H9 (cell line): ENCODE results near the gene TMEM266. TPM values are rescaled to one million over a fixed set of nuclear protein-coding genes. Genes with fewer than 3 reads are reported as not detected.

Source experiments
- DNase-seq: peaks from one replicate; pipeline ENCODE4 v3.0.0-alpha.2; 2017
- H2AFZ ChIP-seq: one replicate; pipeline ENCODE4 v1.6.1; 2013; ENCODE audit warnings: mild to moderate bottlenecking, low read length, control low read depth, moderate library complexity
- H2AK5ac ChIP-seq: 2 replicates; pipeline ENCODE4 v1.6.1; 2013; ENCODE audit warnings: low read length, control low read depth, mixed read lengths; ENCODE audit not compliant: insufficient read length
- H2BK120ac ChIP-seq: one replicate; pipeline ENCODE4 v1.6.1; 2013; ENCODE audit warnings: low read depth, mild to moderate bottlenecking, low read length, control low read depth, inconsistent platforms; ENCODE audit not compliant: poor library complexity, severe bottlenecking
- H2BK12ac ChIP-seq: 2 replicates; pipeline ENCODE4 v1.6.1; 2013; ENCODE audit warnings: low read length, control low read depth, mixed read lengths, low read depth; ENCODE audit not compliant: insufficient read length
- H2BK15ac ChIP-seq: 2 replicates; pipeline ENCODE4 v1.6.1; 2013; ENCODE audit warnings: low read depth, low read length, control low read depth
- H2BK20ac ChIP-seq: one replicate; pipeline ENCODE4 v1.6.1; 2013; ENCODE audit warnings: low read depth, mild to moderate bottlenecking, low read length, control low read depth, inconsistent platforms; ENCODE audit not compliant: poor library complexity, severe bottlenecking
- H2BK5ac ChIP-seq: 2 replicates; pipeline ENCODE4 v1.6.1; 2013; ENCODE audit warnings: low read length, control low read depth, mixed read lengths; ENCODE audit not compliant: insufficient read length
- H3K14ac ChIP-seq: 2 replicates; pipeline ENCODE4 v1.6.1; 2013; ENCODE audit warnings: low read length, control low read depth; ENCODE audit not compliant: insufficient read depth
- H3K18ac ChIP-seq: 2 replicates; pipeline ENCODE4 v1.6.1; 2013; ENCODE audit warnings: low read depth, mild to moderate bottlenecking, mixed read lengths, low read length, control low read depth; ENCODE audit not compliant: insufficient read length
- H3K23ac ChIP-seq: 2 replicates; pipeline ENCODE4 v1.6.1; 2013; ENCODE audit warnings: low read length, control low read depth, mixed read lengths, low read depth; ENCODE audit not compliant: insufficient read length
- H3K23me2 ChIP-seq: 2 replicates; pipeline ENCODE4 v1.6.1; 2013; ENCODE audit warnings: low read depth, mild to moderate bottlenecking, mixed read lengths, low read length, control low read depth; ENCODE audit not compliant: insufficient read length, poor library complexity, severe bottlenecking
- H3K27ac ChIP-seq: 2 replicates; pipeline ENCODE4 v1.5.1; 2013; ENCODE audit warnings: low read length, control low read depth, mixed read lengths, low read depth; ENCODE audit not compliant: insufficient read length
- H3K27me3 ChIP-seq: 2 replicates; pipeline ENCODE4 v1.6.1; 2013; ENCODE audit warnings: low read length, control low read depth, inconsistent platforms; ENCODE audit not compliant: insufficient read depth
- H3K4ac ChIP-seq: 2 replicates; pipeline ENCODE4 v1.6.1; 2013; ENCODE audit warnings: low read depth, mild to moderate bottlenecking, control low read depth, inconsistent platforms, low read length, moderate library complexity
- H3K4me1 ChIP-seq: 2 replicates; pipeline ENCODE4 v1.6.1; 2013; ENCODE audit warnings: low read length, control low read depth, inconsistent platforms; ENCODE audit not compliant: insufficient read depth
- H3K4me2 ChIP-seq: 2 replicates; pipeline ENCODE4 v1.6.1; 2013; ENCODE audit warnings: low read length, control low read depth, mixed read lengths; ENCODE audit not compliant: insufficient read length, insufficient read depth
- H3K56ac ChIP-seq: 2 replicates; pipeline ENCODE4 v1.6.1; 2013; ENCODE audit warnings: low read depth, mild to moderate bottlenecking, mixed read lengths, low read length, control low read depth; ENCODE audit not compliant: insufficient read length
- H3K79me1 ChIP-seq: 2 replicates; pipeline ENCODE4 v1.6.1; 2013; ENCODE audit warnings: low read depth, mild to moderate bottlenecking, moderate library complexity, low read length, control low read depth, inconsistent platforms; ENCODE audit not compliant: insufficient read depth, poor library complexity, severe bottlenecking
- H3K79me2 ChIP-seq: 2 replicates; pipeline ENCODE4 v1.6.1; 2013; ENCODE audit warnings: low read length, control low read depth, inconsistent platforms; ENCODE audit not compliant: insufficient read depth
- H3K9ac ChIP-seq: 2 replicates; pipeline ENCODE4 v1.6.1; 2013; ENCODE audit warnings: low read length, control low read depth, mixed read lengths; ENCODE audit not compliant: insufficient read length; ENCODE audit errors: extremely low read depth
- H3K9me3 ChIP-seq: one replicate; pipeline ENCODE4 v1.6.1; 2013; ENCODE audit warnings: low read depth, low read length, inconsistent platforms; ENCODE audit not compliant: control insufficient read depth
- H3T11ph ChIP-seq: one replicate; pipeline ENCODE4 v1.6.1; 2013; ENCODE audit warnings: mild to moderate bottlenecking, low read length, control low read depth, inconsistent platforms
- H4K20me1 ChIP-seq: one replicate; pipeline ENCODE4 v1.6.1; 2013; ENCODE audit not compliant: control insufficient read depth, insufficient read length, insufficient read depth
- H4K5ac ChIP-seq: 2 replicates; pipeline ENCODE4 v1.6.1; 2013; ENCODE audit warnings: low read depth, mild to moderate bottlenecking, mixed read lengths, low read length, control low read depth; ENCODE audit not compliant: insufficient read length
- H4K8ac ChIP-seq: replicated peaks from 2 replicates; pipeline ENCODE4 v1.6.1; 2013; ENCODE audit warnings: low read length, control low read depth, mixed read lengths, low read depth; ENCODE audit not compliant: insufficient read length
- H4K91ac ChIP-seq: 2 replicates; pipeline ENCODE4 v1.6.1; 2013; ENCODE audit warnings: low read depth, mild to moderate bottlenecking, moderate library complexity, mixed read lengths, low read length, control low read depth; ENCODE audit not compliant: insufficient read length
- H3K27ac Mint-ChIP-seq, 3 experiments: 2 replicates in 2 of 3; 3 replicates in 1 of 3; pipeline ENCODE4 v1.8.0; 2020 to 2021; ENCODE audit warnings: mixed read lengths in 3 of 3, mild to moderate bottlenecking in 1 of 3, moderate library complexity in 1 of 3
- H3K27me3 Mint-ChIP-seq: 2 replicates; pipeline ENCODE4 v1.8.0; 2021; ENCODE audit warnings: low read depth, mild to moderate bottlenecking, moderate library complexity, mixed read lengths
- H3K36me3 Mint-ChIP-seq, 3 experiments: 2 replicates in 2 of 3; 3 replicates in 1 of 3; pipeline ENCODE4 v1.8.0; 2020 to 2021; ENCODE audit warnings: low read depth in 3 of 3, mixed read lengths in 3 of 3; ENCODE audit not compliant: insufficient read depth in 1 of 3
- H3K4me1 Mint-ChIP-seq, 2 experiments: 2 replicates each; pipeline ENCODE4 v1.8.0; 2020; ENCODE audit warnings: mixed read lengths in 2 of 2
- H3K4me3 Mint-ChIP-seq, 2 experiments: 2 replicates in 1 of 2; 3 replicates in 1 of 2; pipeline ENCODE4 v1.8.0; 2020 to 2021; ENCODE audit warnings: mild to moderate bottlenecking in 2 of 2, mixed read lengths in 2 of 2, moderate library complexity in 1 of 2
- H3K9me3 Mint-ChIP-seq, 2 experiments: 2 replicates in 1 of 2; 3 replicates in 1 of 2; pipeline ENCODE4 v1.8.0; 2020; ENCODE audit warnings: mild to moderate bottlenecking in 2 of 2, mixed read lengths in 2 of 2, moderate library complexity in 1 of 2
- CTCF ChIP-seq: fragments of 200-600 bp; sonication (generic); conservative IDR thresholded peaks from 3 replicates; pipeline ENCODE4 v1.8.0; 2021; ENCODE audit warnings: antibody characterized with exemption, mild to moderate bottlenecking
- WGBS: extraction: QIAGEN DNeasy Blood & Tissue Kit; methylation state at CpG from one replicate; pipeline ENCODE4 v1.1.7; 2013; ENCODE audit warnings: missing lambda C conversion rate, low lambda C conversion rate, mixed read lengths; ENCODE audit not compliant: insufficient read length; ENCODE audit errors: extremely low coverage; 5-methylcytosine and 5-hydroxymethylcytosine counted together
- total RNA-seq: library from RNA; stranded (reverse); gene quantifications from 2 replicates; pipeline ENCODE4 v1.2.1, GENCODE V29; 2021

Gene TMEM266
- total RNA-seq, 1 experiment from 2014 or later: 0.81 TPM

- Histone ChIP-seq H3K27me3 (no peaks in the 10 kb centered on the region), H3K4me1 (no peaks in the 10 kb centered on the region), H2AK5ac (no peak overlapping the region), H4K20me1 (no peaks in the 10 kb centered on the region), H3K14ac (no peak overlapping the region), H2BK120ac (no peak overlapping the region), H4K91ac (no peak overlapping the region), H3K9ac (no peak overlapping the region), H2BK12ac (no peak overlapping the region), H3K9me3 (no peaks in the 10 kb centered on the region), H3K18ac (no peak overlapping the region), H3K79me1 (no peaks in the 10 kb centered on the region), H2BK20ac (no peak overlapping the region), H2AFZ (no peak overlapping the region), H3K56ac (no peak overlapping the region), H3T11ph (no peak overlapping the region), H3K4ac (no peak overlapping the region), H3K4me2 (no peak overlapping the region), H2BK15ac (no peak overlapping the region), H2BK5ac (no peak overlapping the region), H3K23ac (no peak overlapping the region), H4K8ac (no peak overlapping the region), H3K79me2 (no peaks in the 10 kb centered on the region), H3K27ac (no peak overlapping the region), H4K5ac (no peak overlapping the region), H3K23me2 (no peaks in the 10 kb centered on the region)
- H3K27me3 Mint-ChIP-seq: no peaks in the 10 kb centered on the region
- no CpG with 5 or more reads among the region's 5 CpGs for WGBS
- no peak for DNase-seq
- H3K27ac Mint-ChIP-seq: no peak overlapping the region
- no peaks in the 10 kb centered on the region; a peak in 1 of 4 replicates for H3K4me1 Mint-ChIP-seq
- H3K4me3 Mint-ChIP-seq: no peak overlapping the region
- no peak for TF ChIP-seq CTCF
- peaks cover 2 to 10% of the 10 kb centered on the region in 2 experiments; a peak in 2 of 5 replicates for H3K9me3 Mint-ChIP-seq
- H3K36me3 Mint-ChIP-seq: peaks cover 9 to 25% (median 24%) of the 10 kb centered on the region in 3 experiments
These were observed 158.1 kb downstream of the TMEM266 start for GRCh38 chr15:76217882-76218217.
